ENCODE measurements around the gene CD34. TPM values are rescaled to one million over a fixed set of nuclear protein-coding genes. Genes with fewer than 3 reads are reported as not detected.

The CD34 gene
- total RNA-seq, 1 experiment from 2014 or later: not detected

DNA sequence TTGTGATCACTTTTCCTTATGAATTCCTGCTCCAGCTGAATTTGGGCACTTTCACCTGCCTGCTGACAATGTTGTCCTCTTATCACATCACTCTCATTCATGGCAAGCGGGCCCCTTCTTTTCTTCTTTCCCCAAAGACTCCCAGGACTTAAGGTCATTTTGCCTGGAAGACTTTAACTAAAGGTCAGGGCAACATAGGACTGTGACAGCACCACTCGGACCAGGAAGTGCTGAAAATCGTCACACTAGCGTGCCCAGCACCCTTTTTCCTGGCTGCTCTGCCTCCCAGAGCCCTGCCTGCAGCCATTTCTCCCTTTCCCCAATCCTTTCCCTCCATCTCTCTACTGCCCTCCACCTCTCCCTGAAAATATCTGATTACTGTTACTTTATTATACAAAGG, 35.4 kb downstream of the CD34 start:
- intact Hi-C loops (cut with micrococcal nuclease; ENCODE audit: unreplicated experiment): no loop called here
- H3K36me3 ChIP-seq (ENCODE audit: low read depth): no peaks in the 10 kb centered on the region
- BruUV-seq (replicated peaks): no TSS peak
- H3K27me3 ChIP-seq (ENCODE audit: insufficient read depth, low read depth): no peaks in the 10 kb centered on the region
- no peaks in the 10 kb centered on the region for H3K9me3 ChIP-seq (ENCODE audit: insufficient read depth, low read depth)
- H3K9me2 ChIP-seq (ENCODE audit: insufficient read depth): 0 out of 2 replicates have a peak, but pooled peaks cover 2% of the 10 kb centered on the region
- H3F3A ChIP-seq (ENCODE audit: insufficient read depth, low read depth): no peaks in the 10 kb centered on the region
- H2AFZ ChIP-seq: no peak overlapping the region
- no peaks in the 10 kb centered on the region for H3K79me2 ChIP-seq (ENCODE audit: low read depth)
- H3K4me3 ChIP-seq: no peak overlapping the region
- no peaks in the 10 kb centered on the region for H3K4me1 ChIP-seq (replicated peaks; ENCODE audit: insufficient read depth)
- ChIA-PET POLR2A (ENCODE audit: unreplicated experiment) (interaction anchor here (0.7 kb wide), 1 partner anchor 1304 kb away, joined by 5 read pairs; no protein-coding TSS in a partner anchor), CTCF (no interaction called here)
- no peak for DNase-seq
- TF ChIP-seq EZH2 (IDR thresholded peaks at IDR 0.05; ENCODE audit: low read depth): no peak
- TF ChIP-seq, protein P1, sequence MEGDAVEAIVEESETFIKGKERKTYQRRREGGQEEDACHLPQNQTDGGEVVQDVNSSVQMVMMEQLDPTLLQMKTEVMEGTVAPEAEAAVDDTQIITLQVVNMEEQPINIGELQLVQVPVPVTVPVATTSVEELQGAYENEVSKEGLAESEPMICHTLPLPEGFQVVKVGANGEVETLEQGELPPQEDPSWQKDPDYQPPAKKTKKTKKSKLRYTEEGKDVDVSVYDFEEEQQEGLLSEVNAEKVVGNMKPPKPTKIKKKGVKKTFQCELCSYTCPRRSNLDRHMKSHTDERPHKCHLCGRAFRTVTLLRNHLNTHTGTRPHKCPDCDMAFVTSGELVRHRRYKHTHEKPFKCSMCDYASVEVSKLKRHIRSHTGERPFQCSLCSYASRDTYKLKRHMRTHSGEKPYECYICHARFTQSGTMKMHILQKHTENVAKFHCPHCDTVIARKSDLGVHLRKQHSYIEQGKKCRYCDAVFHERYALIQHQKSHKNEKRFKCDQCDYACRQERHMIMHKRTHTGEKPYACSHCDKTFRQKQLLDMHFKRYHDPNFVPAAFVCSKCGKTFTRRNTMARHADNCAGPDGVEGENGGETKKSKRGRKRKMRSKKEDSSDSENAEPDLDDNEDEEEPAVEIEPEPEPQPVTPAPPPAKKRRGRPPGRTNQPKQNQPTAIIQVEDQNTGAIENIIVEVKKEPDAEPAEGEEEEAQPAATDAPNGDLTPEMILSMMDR (conservative IDR thresholded peaks at IDR 0.05): no peak
- no peaks in the 10 kb centered on the region for H4K20me1 ChIP-seq (ENCODE audit: insufficient read depth)
- H3K4me2 ChIP-seq: no peak overlapping the region
- H3K27ac ChIP-seq: no peak overlapping the region

DNA sequence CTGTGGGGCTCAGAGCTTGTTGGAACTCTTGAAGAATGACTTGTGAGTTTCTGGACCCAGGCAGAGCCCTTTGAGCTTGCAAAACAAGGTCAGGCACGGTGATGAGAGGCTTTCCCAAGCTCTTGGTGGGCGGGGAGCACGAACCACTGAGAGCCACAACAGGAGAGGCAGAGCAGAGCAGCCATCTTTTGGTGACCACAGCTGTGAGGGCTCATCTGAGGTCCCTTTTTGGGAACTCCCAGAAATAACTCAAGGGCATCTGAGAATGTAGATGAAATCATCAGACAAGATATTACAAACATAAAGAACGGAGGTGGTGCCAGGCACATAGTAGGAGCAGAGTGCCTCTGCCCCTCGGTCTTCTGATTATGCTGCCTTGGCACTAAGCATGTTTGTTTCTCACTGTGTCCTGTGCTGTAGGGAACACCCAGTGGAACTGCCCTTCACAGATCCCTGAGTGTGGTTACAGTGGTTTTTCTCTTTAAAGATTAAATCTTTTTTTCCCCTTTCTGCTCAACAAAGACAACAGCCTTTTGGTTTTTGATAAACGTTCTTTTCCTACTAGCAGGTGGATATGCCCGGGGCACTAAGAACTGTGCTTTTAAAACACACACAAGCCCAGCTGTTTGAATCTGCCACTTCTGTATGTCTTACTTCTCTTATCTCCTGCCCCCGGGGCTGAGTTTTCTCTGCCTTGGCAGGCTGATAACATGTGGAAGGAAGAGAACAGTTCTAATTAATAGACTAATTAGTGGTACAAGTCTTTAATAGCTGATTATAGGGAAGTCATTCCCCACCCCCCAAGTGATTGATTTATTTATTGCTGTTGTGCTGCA, 37.7 kb downstream of the CD34 start:
- Histone ChIP-seq H3K4me1 (replicated peaks; ENCODE audit: insufficient read depth) (peaks cover 8% of the 10 kb centered on the region), H3F3A (ENCODE audit: insufficient read depth, low read depth) (no peaks in the 10 kb centered on the region), H3K4me3 (no peak overlapping the region), H4K20me1 (ENCODE audit: insufficient read depth) (no peaks in the 10 kb centered on the region), H2AFZ (no peak overlapping the region), H3K27me3 (ENCODE audit: insufficient read depth, low read depth) (no peaks in the 10 kb centered on the region), H3K27ac (no peak overlapping the region), H3K79me2 (ENCODE audit: low read depth) (no peaks in the 10 kb centered on the region), H3K9me2 (ENCODE audit: insufficient read depth) (0 out of 2 replicates have a peak, but pooled peaks cover 2% of the 10 kb centered on the region), H3K9me3 (ENCODE audit: insufficient read depth, low read depth) (no peaks in the 10 kb centered on the region), H3K4me2 (no peak overlapping the region), H3K36me3 (ENCODE audit: low read depth) (no peaks in the 10 kb centered on the region)
- ChIA-PET CTCF (interaction anchor here (0.6 kb wide), 1 partner anchor 90 kb away, joined by 17 read pairs; no protein-coding TSS in a partner anchor), POLR2A (ENCODE audit: unreplicated experiment) (no interaction called here)
- TF ChIP-seq EZH2 (IDR thresholded peaks at IDR 0.05; ENCODE audit: low read depth): no peak
- TF ChIP-seq, protein P1 (conservative IDR thresholded peaks at IDR 0.05): no peak
- intact Hi-C loops (cut with micrococcal nuclease; ENCODE audit: unreplicated experiment): no loop called here
- no TSS peak for BruUV-seq (replicated peaks)
- DNase-seq: no peak

DNA sequence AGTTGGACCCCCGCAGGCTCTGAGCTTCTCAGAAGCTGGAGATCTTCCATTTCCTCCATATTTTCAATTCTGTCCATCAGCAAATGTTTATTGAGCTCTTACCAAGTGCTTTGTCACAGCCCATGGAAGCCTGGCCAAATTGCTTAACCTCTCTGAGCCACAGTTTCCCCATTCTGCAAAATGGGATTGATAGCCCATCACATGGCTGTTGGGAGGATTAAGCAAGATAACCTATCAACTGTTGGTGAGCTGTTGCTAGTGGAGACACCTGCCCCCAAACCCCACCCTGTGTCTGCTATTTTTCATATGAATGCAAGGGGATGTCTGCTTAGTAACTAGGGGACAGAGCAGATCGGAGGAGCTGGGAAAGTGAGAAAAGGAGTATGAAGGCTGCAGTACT, 38.3 kb downstream of the CD34 start:
- Histone ChIP-seq H3K9me2 (ENCODE audit: insufficient read depth) (0 out of 2 replicates have a peak, but pooled peaks cover 2% of the 10 kb centered on the region), H3F3A (ENCODE audit: insufficient read depth, low read depth) (no peaks in the 10 kb centered on the region), H3K79me2 (ENCODE audit: low read depth) (no peaks in the 10 kb centered on the region), H3K36me3 (ENCODE audit: low read depth) (no peaks in the 10 kb centered on the region), H3K27me3 (ENCODE audit: insufficient read depth, low read depth) (no peaks in the 10 kb centered on the region), H3K27ac (no peak overlapping the region), H4K20me1 (ENCODE audit: insufficient read depth) (no peaks in the 10 kb centered on the region), H3K4me3 (no peak overlapping the region), H3K4me2 (no peak overlapping the region), H3K4me1 (replicated peaks; ENCODE audit: insufficient read depth) (peaks cover 14% of the 10 kb centered on the region), H3K9me3 (ENCODE audit: insufficient read depth, low read depth) (no peaks in the 10 kb centered on the region), H2AFZ (no peak overlapping the region)
- POLR2A ChIA-PET (ENCODE audit: unreplicated experiment): no interaction called here
- no peak for DNase-seq
- TF ChIP-seq, protein P1 (conservative IDR thresholded peaks at IDR 0.05): no peak
- no peak for TF ChIP-seq EZH2 (IDR thresholded peaks at IDR 0.05; ENCODE audit: low read depth)
- intact Hi-C loops (cut with micrococcal nuclease; ENCODE audit: unreplicated experiment): no loop called here
- CTCF ChIA-PET: interaction anchor here (0.6 kb wide), 1 partner anchor 13 kb away, joined by 7 read pairs; no protein-coding TSS in a partner anchor
- BruUV-seq (replicated peaks): no TSS peak

Measured in PC-9 (cell line).